Measurements from ENCODE around the gene C12orf76.
"Not testable (repeated sequence)": the region's sequence is repeated elsewhere in the genome, so short reads cannot be mapped to it uniquely, and the experiment has no call there.

The C12orf76 gene

DNA sequence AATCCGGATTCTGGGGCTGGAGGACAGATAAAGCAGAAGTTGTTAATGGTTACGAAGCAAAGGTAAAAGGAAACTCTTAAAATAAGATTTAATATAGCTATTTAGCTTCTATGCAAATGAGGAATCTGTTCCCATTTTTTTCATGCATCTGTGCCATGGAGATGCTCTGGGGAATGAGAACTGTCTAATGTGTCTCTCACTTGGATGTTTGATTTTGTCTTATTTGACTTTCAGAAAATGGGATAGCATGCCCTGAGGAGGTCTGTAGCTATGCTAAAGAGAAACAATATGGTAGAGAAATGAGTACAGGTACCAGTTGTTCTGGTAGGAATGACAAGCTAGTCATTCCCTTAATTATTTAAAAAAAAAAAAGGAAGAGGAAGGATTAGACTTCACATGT, 24.3 kb downstream of the C12orf76 start:
- no peak for DNase-seq

DNA sequence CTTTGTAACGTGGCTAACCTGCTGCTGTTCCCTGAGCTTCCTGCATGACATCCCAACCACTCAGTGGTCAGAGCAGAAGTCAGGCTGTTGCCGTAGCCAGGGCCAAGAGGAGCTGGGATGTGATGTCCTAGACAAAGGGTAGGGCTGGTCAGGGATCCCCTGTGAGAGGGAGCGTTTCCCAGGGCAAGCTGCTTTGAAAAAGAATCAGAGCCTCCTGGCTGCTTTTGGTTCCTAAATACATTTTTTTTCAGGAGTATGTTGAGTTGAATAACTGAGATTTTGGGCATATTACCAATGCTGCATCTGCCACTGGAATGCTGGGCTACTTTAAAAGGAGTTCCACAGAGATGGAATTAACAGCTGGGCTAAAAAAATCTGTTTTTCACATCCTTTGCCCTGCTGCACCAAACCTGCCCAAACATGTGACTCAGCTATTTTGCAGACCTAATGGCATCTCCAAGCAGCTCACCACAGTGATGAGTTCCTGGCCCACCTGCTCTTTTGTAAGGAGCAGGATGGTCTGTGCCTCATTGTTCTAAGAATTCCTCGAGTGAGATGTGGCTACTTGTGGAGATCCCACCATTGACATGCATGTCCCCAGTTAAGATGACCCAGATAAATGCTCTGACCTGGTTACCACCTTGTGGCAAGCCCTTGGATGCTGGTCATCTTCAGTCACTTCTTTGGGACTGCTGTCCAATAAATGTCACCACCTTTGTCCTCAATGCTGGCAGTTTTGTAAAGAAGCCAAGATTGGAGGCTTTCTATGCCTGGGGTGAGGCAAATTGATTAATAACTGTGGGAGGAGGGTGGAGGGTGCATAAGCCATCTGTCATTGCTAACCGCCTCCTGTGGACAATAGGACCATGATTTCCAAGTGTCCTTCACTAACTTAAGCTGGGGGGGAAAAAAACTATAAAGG, 25.0 kb downstream of the C12orf76 start:
- DNase-seq: no peak

DNA sequence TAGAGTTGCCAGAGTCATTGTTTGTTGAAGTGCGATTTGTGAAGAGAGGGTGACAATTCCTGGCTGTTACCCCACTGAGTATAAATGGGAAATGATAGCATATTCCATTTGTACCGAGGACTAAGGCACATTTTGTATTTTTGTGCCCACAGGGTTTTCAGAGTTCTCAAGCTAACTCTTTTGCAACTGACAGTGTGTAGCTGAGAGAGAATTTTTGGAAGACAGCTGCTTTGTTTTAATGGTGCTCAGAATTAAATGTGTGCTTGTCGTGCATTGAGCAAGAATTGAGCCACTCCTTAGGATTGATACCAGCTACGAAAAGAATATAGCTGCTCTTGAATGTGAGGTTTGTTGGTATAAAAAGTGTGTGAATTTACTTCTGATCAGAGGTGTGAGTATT, 27.4 kb downstream of the C12orf76 start:
- DNase-seq: no peak

DNA sequence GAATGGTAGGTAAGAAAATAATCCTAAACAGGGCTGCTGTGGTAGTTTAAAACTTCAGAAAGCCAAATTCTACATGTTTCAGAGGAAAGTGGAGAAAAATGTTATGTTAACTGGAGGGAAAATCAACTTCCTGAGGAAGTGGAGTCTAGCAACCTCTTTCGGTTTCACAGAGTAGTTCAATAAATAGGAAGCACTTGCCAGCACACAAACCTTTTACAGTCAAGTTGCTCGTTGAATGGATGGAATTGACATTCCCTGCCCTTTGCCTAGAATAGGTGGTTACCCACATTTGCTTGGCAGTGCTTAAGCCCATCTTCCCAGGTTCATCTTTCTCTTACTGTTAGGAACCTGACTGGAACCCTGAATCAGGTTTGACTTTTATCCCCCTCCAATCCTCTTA, 33.2 kb downstream of the C12orf76 start:
- no peak for DNase-seq

DNA sequence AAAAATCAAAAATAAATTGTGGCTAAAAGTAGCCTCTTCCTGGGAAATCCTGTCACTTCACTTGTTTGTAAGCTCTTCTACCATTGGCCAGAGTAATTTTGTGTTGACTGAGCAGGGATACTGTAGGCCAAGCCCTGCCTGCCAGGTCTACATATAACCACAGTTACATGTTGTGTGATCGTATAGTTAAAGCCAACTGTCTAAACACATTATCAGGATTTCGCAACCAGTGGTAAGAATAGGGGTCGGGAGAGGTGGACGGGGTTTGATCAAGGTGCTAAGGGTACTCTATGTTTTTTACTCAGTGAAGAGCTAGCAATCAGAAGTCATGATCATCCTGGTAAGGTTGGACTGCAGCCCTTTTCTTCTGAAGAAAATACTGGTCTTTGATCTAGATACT, 35.7 kb downstream of the C12orf76 start:
- DNase-seq: no peak

DNA sequence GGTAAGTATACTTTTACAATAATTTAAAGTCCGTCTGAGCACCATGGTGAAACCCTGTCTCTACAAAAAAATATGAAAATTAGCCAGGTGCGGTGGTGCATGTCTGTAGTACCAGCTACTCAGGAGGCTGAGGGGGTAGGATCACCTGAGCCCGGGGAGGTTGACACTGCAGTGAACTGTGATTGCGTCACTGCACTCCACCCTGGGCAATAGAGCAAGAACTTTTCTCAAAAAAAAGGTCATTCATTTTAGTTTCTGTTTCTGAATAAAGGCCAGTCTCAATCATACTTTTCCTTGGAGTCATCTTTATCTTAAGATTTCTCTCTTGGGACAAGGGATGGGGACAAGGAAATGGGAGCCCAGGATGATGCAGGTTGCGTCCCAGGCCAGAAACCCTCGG, 36.2 kb downstream of the C12orf76 start:
- DNase-seq: no peak

DNA sequence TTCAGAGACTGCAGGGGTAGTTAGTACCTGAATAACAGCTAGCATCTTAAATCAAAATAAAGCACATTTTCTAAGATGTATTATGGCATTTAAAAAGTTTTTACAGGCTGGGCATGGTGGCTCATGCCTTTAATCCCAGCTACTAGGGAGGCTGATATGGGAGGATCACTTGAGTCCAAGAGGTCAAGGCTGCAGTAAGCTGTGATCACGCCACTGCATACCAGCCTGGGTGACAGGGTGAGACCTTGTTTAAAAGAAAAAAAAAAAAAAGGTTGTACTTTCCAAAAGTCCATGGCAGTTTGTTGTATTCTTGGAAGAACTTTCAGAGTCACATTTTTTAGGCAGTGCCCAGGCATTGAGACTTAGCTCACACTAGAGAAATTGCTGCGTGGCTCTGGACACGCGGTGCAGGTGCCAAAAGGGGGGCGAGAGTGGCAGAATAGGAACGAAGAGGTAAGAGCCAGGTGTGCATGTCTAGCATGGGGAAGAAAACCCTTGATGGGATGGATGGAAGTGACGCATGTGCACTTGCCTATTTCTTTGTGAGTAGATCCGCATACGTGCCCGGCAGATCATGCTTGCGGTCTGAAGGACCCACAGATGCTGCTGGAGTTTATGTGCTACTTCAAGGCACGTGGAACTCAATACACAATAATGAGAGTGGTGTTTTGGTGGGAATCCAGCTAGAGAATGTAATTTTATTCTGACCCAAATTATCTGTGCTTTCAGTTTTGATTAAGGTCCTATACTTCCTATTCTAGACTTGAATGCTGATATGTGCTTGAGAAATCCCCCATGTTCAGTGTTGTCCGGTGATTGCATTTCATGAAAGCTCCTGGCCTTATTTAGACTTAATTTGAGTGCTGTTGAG, 37.2 kb downstream of the C12orf76 start:
- no peak for DNase-seq

DNA sequence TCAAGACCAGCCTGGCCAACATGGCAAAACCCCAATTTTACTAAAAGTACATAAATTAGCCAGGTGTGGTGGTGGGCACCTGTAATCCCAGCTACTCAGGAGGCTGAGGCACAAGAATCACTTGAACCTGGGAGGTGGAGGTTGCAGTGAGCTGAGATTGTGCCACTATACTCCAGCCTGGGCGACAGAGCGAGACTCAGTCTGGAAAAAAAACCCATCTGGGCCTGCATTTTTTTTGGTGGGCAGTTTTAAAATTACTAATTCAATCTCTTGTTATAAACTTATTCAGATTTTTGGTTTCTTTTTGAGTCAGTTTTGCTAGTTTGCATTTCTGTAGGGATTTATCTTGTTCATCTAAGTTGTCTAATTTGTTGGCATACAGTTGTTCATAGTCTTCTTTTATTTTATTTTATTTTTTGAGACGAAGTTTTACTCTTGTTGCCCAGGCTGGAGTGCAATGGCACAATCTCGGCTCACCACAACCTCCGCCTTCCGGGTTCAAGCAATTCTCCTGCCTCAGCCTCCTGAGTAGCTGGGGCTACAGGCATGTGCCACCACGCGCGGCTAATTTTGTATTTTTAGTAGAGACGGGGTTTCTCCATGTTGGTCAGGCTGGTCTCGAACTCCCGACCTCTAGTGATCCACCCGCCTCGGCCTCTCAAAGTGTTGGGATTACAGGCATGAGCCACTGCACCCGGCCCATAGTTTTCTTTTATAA, 39.5 kb downstream of the C12orf76 start:
- not testable (repeated sequence) for DNase-seq

DNA sequence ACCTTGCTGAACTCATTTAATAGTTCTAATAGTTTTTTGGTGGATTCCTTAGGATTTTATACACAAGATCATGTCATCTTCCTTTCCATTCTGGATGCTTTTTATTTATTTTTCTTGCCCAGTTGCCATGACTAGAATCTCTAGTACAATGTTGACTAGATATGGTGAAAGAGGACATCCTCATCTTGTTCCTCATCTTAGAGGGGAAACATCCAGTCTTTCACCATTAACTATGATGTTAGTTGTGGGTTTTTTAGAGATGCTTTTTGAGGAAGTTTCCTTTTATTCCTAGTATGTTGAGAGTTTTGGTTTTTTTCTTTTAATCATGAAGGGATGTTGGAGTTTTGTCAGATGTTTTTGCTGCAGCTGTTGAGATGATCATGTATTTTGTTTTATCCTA, 40.4 kb downstream of the C12orf76 start:
- no peak for DNase-seq

DNA sequence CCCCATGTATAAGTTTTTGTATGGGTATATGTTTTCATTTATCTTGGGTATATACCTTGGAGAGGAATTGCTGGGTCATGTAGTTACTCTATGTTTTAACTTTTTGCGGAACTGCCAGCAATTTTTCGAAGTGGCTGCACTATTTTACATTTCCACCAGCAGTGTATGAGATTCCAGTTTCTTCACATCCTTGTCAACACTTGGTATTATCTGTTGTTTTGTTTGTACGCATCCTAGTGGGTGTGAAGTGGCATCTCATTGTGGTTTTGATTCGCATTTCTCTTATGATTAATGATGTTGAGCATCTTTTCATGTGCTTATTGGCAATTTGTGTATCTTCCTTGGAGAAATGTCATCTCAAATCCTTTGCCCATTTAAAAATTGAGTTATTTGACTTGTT, 42.2 kb downstream of the C12orf76 start:
- DNase-seq: no peak

DNA sequence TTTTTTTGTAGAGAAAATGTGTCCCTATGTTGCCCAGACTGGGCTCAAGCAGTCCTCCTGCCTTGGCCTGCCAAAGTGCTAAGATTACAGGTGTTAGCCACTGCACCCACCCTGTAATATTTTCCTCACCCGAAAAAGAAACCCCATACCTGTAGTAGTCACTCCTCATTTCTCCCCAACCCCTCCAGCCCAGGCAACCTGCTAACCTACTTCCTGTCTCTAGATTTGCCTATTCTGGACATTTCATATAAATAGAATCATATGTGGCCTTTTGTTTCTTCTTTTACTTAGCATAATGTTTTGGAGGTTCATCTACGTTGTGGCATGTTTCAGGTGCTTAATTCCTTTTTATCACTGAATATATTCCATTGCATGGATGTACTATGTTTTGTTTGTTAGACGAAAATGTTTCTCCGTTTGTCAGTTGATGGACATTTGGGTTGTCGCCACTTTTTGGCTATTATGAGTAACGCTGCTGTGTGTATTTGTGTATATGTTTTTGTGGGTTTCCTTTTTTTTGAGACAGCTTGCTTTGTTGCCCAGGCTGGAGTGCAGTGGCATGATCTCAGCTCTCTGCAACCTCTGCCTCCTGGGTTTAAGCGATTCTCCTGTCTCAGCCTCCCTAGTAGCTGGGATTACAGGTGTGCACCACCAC, 42.9 kb downstream of the C12orf76 start:
- no peak for DNase-seq

DNA sequence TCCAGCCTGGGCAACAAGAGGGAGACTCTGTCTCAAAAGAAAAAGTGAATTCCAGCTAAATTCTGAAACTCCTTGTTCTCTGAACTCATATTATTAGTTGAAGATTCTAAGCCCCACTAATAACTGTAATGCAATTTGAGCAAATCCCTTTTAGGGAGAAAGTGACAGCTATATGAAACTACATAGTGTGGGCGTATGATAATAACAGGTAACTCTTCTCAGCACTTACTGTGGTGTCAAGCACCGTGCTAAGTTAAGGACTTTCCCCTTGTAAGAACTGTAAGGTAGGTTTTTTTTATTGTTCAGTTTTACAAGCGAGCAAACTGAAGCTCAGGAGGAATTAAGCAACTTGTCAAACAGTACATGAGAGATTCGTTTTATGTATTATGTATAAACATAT, 43.7 kb downstream of the C12orf76 start:
- no peak for DNase-seq

DNA sequence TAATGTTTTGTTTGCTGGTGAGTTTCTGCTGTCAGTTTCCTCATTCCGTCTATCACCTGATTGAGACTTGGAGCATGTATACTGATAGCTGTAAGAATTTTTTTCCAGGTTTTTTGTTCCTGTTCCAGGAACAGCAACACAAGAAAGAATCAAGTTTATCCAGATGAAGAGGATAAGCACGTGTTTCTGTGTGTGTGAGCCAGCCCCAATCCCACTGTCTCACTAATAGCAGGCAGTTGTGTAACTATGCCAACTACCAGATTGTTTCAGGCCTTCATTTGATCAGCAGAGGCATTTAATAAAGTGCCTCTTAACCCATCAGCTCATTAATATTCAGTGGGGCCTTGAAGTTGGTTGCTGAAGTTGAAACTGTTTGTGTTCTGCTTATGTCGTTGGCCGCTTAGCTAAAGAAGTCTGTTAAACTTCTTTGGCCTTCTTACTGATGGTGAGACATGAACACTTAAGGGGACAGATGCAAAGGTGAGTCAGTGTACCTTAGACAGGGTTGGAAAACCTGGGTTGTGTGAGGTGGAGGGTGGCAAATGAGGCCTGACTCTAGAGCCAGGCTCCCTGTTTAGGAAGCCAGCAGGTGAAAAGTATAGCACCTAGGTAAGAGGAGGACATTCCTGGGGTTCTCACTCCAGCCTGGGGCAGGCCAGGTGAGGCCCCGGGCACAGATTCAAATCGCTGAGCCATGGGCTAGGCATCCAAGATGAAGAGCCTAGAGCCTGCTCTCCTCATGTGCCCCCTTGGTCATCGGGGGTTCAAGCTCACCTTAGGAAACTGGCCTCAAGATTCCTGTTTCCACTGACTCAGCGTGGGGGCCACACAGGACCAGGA, 45.4 kb downstream of the C12orf76 start:
- no peak for DNase-seq

DNA sequence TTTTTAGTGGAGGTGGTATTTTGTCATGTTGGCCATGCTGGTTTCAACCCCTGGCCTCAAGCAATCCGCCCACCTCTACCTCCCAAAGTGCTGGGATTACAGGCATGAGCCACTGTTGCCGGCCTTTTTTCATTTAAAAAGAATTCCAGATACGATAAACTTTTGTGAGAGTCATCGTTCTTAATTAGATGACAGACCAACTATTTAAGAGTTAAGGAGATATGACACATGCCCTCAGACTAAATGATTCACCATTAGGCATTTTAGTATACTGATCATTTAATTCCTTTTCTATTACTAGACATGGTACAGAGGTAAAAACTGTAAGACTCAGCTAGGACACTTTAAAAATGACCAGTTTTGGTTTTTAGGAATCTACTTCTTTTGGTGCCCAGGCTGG, 46.7 kb downstream of the C12orf76 start:
- DNase-seq: no peak

DNA sequence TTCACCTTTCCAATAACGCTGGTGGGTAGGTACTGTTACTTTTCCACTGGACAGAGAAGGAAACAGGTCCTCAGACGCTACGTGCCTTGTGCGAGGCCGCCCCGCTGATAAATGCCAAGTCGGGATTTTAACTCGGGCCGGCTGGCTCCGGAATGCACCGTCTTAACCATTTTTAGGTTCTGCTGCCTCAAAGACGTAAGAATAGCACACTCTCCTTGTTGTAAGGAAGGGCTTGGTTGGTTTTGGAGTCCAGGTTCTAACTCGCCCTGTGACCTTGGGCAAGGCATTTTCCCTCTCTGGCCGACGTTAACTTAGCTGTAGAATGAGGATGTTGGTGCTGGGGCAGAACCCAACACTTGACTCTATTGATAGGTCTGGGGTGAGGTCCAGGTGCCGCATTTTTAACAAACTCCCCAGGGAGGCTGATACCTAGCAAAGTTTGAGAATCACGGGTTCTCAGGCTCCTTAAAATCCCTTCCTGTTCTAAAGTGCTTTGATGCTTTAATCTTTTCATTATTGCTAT, 48.3 kb downstream of the C12orf76 start:
- peak; percentile 27 for DNase-seq

DNA sequence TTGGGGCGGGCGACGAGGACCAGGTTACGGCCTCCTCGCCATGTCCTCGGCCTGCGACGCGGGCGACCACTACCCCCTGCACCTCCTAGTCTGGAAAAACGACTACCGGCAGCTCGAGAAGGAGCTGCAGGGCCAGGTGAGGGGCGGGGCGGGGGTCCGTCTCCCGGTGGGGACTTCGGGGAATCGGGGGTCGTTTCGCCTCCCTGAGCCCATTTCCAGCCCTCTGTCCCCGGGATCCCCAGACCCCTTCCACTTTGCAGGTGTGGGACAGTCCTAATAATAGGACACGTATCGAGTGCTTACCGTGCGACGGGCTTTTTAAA, 48.7 kb downstream of the C12orf76 start:
- peak; percentile 40 for DNase-seq

DNA sequence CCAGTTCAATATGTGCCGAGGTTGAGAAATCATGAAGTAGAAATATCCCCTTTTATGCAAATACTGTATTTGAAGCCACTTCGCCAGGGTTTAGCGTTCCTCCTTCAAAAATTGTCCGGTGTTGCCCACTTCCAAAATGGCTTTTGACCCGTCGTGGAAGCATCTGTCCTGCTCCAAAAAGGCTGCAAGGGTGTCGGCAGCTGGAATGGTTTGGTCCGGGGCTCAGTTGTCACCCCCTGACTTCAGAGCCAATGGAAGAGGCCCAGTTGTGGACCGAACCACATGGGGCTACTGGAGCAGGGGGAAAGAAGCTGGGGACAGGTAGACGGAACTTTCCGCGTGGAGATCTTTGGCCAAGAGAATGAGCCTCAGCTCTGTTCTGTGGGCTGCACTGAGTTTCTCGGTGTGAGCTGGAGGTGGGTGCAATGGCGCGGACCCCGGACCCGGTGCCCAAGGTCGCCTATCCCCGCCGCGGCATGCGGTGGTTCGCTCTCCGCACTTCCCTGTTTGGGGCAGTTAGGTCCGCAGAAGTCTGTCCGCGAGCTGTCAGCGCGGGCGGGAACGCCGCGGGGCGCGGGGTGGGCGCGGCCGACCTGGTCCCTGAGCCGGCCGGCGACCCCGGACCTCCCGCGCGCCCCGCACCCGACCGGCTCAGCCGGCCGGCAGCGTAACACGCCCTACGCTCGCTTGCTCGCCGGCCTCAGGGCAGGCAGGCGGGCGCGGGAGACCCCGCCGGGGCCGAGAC, 49.2 kb downstream of the C12orf76 start, which contains the start of gene ANKRD13A:
Gene ANKRD13A (plus strand): TSS at position 527 of the 745 bp plus-strand sequence. CDS start 259 bp downstream, outside the sequence.
- peak; percentile 98 for DNase-seq

DNA sequence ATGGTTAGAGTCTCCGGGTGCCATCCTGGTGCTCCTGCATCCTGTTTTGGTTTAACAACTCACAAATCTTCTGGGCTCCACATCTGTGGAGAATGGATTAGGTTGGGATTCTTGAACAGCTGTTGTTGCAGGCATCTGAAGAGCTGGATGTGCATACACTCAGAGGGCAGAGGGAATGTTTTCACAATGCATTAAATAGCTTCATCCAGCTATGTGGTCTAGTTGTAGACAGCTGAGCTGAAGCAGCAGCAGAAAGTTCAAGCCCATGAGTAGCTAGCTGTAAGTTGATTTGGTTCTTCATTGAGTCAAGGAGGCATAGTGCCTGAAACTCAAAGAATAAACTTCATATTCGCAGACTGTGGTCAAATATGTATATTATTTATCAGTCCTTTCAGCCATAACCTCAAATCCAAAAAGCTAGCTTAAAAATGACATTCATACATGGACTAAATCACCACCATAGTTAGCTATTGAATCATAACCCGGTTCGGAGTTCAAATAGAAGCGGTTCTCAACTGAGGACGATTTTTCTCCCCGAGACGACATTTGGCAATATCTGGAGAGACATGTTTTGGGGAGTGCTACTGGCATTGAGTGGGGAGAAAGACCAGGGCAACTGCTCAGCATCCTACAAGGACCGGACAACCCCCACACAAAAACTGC, 50.0 kb downstream of the C12orf76 start:
- peak; percentile 6 for DNase-seq

DNA sequence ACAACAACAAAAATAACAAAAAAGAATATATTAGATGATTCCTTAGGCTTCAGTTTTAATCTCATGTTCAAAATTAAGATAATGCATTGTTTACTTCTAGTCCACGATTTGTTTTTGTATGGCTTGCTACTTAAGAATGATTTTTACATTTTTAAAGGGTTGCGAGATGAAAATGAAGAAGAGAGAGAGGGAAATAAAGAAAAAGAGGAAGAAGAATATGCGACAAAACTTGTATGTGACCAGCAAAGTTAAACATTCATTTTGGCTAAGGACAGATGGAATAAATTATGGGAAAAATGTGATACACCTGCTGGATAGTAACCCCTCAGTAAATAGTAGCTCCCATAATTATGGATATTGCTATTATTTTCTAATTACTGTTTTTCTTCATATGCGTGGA, 50.9 kb downstream of the C12orf76 start:
- DNase-seq: no peak

DNA sequence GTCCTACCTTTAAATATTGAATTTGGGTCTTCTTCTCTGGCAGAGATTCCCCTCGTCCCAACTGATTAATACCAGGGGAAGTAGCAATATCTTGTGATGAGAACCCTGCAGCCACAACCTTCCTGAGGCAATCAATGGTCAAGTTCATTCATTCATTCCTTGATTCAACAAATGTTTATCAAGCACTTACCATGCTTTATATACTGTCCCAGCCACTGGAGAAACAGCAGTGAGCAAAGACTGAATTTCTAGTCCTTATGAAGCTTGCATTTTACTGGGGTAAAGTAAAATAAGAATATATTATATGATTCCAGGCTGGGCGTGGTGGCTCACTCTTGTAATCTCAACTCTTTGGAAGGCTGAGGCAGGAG, 51.9 kb downstream of the C12orf76 start:
- DNase-seq: no peak
